Activated CD4-positive, alpha-beta T cell treated with anti-CD3 and anti-CD28 coated beads for 36 hours (primary cell): ENCODE results near the gene GRAP2. TPM values are rescaled to one million over a fixed set of nuclear protein-coding genes. Genes with fewer than 3 reads are reported as not detected.

Source experiments
- ATAC-seq: fragments of 200-7000 bp; cut with Tn5 transposase; one replicate; pipeline ENCODE4 v1.10.0; 2021; ENCODE audit warnings: mild to moderate bottlenecking, moderate library complexity
- CTCF ChIA-PET: fragments of 350-600 bp; sonication (Branson Sonifier 250); formaldehyde crosslinking; loops from one replicate; lab custom pipeline; 2021; ENCODE audit warnings: antibody characterized with exemption; lab: Charles Lee
- POLR2A ChIA-PET: fragments of 350-600 bp; sonication (Branson Sonifier 250); formaldehyde crosslinking; loops from one replicate; lab custom pipeline; 2021; ENCODE audit warnings: antibody characterized with exemption, inconsistent platforms; lab: Charles Lee
- DNase-seq: peaks from one replicate; pipeline ENCODE4 v3.0.0-alpha.2; 2020
- H3K27ac Mint-ChIP-seq: one replicate; pipeline ENCODE4 v1.8.0; 2021; ENCODE audit warnings: mixed read lengths
- H3K27me3 Mint-ChIP-seq: one replicate; pipeline ENCODE4 v1.8.0; 2021; ENCODE audit warnings: mixed read lengths
- H3K36me3 Mint-ChIP-seq: one replicate; pipeline ENCODE4 v1.8.0; 2021; ENCODE audit warnings: low read depth, mixed read lengths
- H3K4me1 Mint-ChIP-seq: one replicate; pipeline ENCODE4 v1.8.0; 2021; ENCODE audit warnings: mixed read lengths
- H3K4me3 Mint-ChIP-seq: one replicate; pipeline ENCODE4 v1.8.0; 2021; ENCODE audit warnings: mild to moderate bottlenecking, moderate library complexity, mixed read lengths
- H3K9me3 Mint-ChIP-seq: one replicate; pipeline ENCODE4 v1.8.0; 2021; ENCODE audit warnings: low read depth, mixed read lengths
- intact Hi-C, 2 experiments: fragments of 100-400 bp; cut with DNase I in 1 of 2; cut with micrococcal nuclease in 1 of 2; formaldehyde crosslinking; loops; one replicate each; pipeline versions ENCODE4 v1.14.2 to v1.15.1; 2022 to 2024; cut with DNase I, micrococcal nuclease
- total RNA-seq, 2 experiments: library from RNA; stranded (reverse); gene quantifications; one replicate each; pipeline ENCODE4 v1.2.3, GENCODE V29; 2021

Gene GRAP2
- total RNA-seq, 2 experiments from 2014 or later, result 40.6 to 45.5 TPM

DNA sequence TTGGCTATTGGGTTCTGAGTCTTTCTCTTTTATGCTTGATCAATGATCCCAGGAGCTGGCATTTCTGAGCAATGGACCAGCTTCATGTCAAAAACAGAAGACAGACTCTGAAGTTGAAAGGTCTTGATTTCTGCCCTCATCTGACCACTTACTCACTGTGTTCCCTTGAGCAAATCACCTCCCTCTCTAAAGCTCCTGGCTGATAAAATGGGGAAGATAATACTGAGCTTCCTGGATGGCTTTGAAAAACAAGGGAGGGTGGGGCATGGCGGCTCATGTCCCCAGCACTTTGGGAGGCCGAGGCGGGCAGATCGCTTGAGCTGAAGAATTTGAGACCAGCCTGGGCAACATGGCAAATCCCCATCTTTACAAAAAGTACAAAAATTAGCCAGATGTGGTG is 100.2 kb downstream of the GRAP2 start:
- ChIA-PET CTCF (interaction anchor here (0.7 to 1.7 kb wide), 7 partner anchors 9 to 390 kb away, joined by 3 to 4 read pairs (median 4); no protein-coding TSS in a partner anchor), POLR2A (interaction anchor here (0.6 to 0.7 kb wide), 2 partner anchors 95 to 101 kb away, joined by 3 read pairs; no protein-coding TSS in a partner anchor)
- H3K9me3 Mint-ChIP-seq, result no peaks in the 10 kb centered on the region
- H3K4me3 Mint-ChIP-seq, result no peak overlapping the region
- no peaks in the 10 kb centered on the region for H3K4me1 Mint-ChIP-seq
- intact Hi-C loops, result no loop called here
- ATAC-seq, result no peak
- no peaks in the 10 kb centered on the region for H3K27me3 Mint-ChIP-seq
- no peak overlapping the region for H3K27ac Mint-ChIP-seq
- H3K36me3 Mint-ChIP-seq, result no peaks in the 10 kb centered on the region
- DNase-seq, result no peak

DNA sequence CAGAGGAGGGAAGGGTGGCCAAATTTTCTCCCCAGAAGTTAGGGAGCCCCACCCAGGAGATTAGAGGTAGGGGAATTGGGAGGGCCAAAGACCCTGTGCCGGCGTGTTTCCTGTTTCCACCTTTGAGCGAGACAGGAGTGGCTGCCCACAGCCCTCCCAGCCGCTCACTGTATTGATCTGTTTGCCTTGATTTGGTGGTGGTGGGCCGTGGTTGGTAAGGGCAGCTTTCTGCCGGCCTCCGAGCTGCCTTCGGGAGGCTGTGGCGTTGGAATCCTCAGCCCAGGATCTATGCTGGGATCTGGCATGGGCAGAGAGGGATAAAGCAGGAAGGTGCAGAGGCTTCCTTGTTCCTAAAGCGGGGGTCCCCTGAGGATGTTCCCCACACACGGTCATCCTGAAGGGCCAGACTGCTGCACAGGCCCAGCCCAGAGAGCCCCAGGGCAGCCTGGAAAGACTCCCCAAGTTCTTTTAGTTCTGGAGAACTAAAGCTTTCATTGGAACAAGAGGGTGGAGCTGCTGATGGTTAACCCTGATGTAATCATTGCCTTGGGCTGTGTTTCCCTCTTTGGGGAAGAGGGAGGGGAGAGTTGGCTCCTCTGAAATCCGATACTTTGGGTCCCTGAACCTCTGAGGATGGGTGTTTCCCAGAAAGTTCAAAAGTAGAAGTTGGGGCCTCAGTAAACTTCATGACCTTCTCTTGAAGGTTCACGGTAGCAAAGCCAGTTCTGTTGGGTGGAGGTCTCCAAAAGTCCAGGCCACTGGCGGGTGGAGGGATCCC is 101.1 kb downstream of the GRAP2 start:
- H3K9me3 Mint-ChIP-seq, result no peaks in the 10 kb centered on the region
- POLR2A ChIA-PET, result no interaction called here
- H3K27me3 Mint-ChIP-seq, result no peaks in the 10 kb centered on the region
- CTCF ChIA-PET, result interaction anchor here (1.4 to 1.7 kb wide), 2 partner anchors 8 to 23 kb away, joined by 4 to 8 read pairs; no protein-coding TSS in a partner anchor
- H3K27ac Mint-ChIP-seq, result no peak overlapping the region
- intact Hi-C loops, result no loop called here
- DNase-seq (no peak), ATAC-seq (no peak)
- H3K4me3 Mint-ChIP-seq, result no peak overlapping the region
- no peaks in the 10 kb centered on the region for H3K36me3 Mint-ChIP-seq
- no peaks in the 10 kb centered on the region for H3K4me1 Mint-ChIP-seq

GRCh38 chr22:40002935-40003715 is 102.2 kb downstream of the GRAP2 start:
- Mint-ChIP-seq H3K9me3 (no peaks in the 10 kb centered on the region), H3K36me3 (no peaks in the 10 kb centered on the region), H3K4me3 (no peak overlapping the region), H3K27me3 (no peaks in the 10 kb centered on the region), H3K4me1 (no peaks in the 10 kb centered on the region), H3K27ac (no peak overlapping the region)
- ATAC-seq (no peak), DNase-seq (no peak)
- CTCF ChIA-PET, result interaction anchor here (1.4 to 2.9 kb wide), 2 partner anchors 22 kb away, joined by 8 to 11 read pairs; no protein-coding TSS in a partner anchor
- intact Hi-C loops, result no loop called here
- POLR2A ChIA-PET, result interaction anchor here (0.6 kb wide), 1 partner anchor 139 kb away, joined by 3 read pairs; no protein-coding TSS in a partner anchor

GRCh38 chr22:40004836-40005235 is 104.0 kb downstream of the GRAP2 start:
- H3K36me3 Mint-ChIP-seq, result no peaks in the 10 kb centered on the region
- ATAC-seq (no peak), DNase-seq (no peak)
- H3K4me1 Mint-ChIP-seq, result peaks cover 13% of the 10 kb centered on the region
- peaks cover 4% of the 10 kb centered on the region for H3K27me3 Mint-ChIP-seq
- intact Hi-C loops, result no loop called here
- H3K9me3 Mint-ChIP-seq, result no peaks in the 10 kb centered on the region
- ChIA-PET POLR2A (no interaction called here), CTCF (interaction anchor here (0.5 to 2.9 kb wide), 4 partner anchors 11 to 470 kb away, joined by 3 to 11 read pairs (median 4); no protein-coding TSS in a partner anchor)
- H3K4me3 Mint-ChIP-seq, result no peak overlapping the region
- no peak overlapping the region for H3K27ac Mint-ChIP-seq

GRCh38 chr22:40006641-40007040 is 105.8 kb downstream of the GRAP2 start:
- POLR2A ChIA-PET, result no interaction called here
- Mint-ChIP-seq H3K27ac (no peak overlapping the region), H3K9me3 (no peaks in the 10 kb centered on the region), H3K4me3 (no peak overlapping the region), H3K27me3 (peaks cover 4% of the 10 kb centered on the region), H3K36me3 (no peaks in the 10 kb centered on the region), H3K4me1 (peaks cover 19% of the 10 kb centered on the region)
- ATAC-seq (no peak), DNase-seq (no peak)
- intact Hi-C loops, result no loop called here
- CTCF ChIA-PET, result interaction anchor here (0.7 kb wide), 1 partner anchor 13 kb away, joined by 3 read pairs; no protein-coding TSS in a partner anchor

GRCh38 chr22:40007853-40008710 is 107.2 kb downstream of the GRAP2 start:
- Mint-ChIP-seq H3K27ac (peak overlapping the region; percentile 51), H3K27me3 (peaks cover 4% of the 10 kb centered on the region), H3K9me3 (no peaks in the 10 kb centered on the region), H3K4me1 (peaks cover 19% of the 10 kb centered on the region), H3K4me3 (no peak overlapping the region), H3K36me3 (no peaks in the 10 kb centered on the region)
- CTCF ChIA-PET, result interaction anchor here (0.6 to 0.7 kb wide), 3 partner anchors 169 to 514 kb away, joined by 3 to 4 read pairs (median 4); partner anchors contain the start of gene TNRC6B
- no peak for DNase-seq
- peak; percentile 35 for ATAC-seq
- POLR2A ChIA-PET, result interaction anchor here (0.6 kb wide), 1 partner anchor 540 kb away, joined by 4 read pairs; no protein-coding TSS in a partner anchor
- intact Hi-C loops, result no loop called here

DNA sequence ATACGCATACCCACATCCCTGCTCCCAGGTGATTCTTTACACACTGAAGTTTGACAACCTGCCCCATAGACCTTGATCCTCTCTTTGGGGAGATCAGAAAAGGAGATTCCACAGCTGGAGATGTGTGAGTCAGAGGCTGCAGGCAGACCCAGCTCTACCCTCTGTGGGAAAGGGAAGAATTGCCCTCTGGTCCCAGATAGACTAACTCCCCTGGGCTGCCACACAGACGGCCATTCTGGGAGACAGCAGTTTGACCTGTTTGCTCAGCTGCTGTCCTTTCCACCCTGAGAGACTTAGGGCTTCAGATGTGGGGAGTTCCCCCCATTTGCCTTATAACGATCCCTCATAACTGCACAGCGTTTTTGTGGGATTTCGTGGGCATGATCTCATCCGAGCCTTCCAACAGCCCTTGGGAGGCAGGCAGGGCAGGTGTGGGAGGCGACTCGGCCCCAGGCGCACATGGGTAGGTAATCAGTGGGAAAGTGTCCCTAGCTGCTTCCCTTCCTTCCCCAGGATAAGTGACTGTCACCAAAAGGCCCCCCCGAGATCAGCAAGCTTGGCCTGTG is 107.9 kb downstream of the GRAP2 start:
- H3K27me3 Mint-ChIP-seq, result peaks cover 4% of the 10 kb centered on the region
- H3K9me3 Mint-ChIP-seq, result no peaks in the 10 kb centered on the region
- H3K4me1 Mint-ChIP-seq, result peaks cover 19% of the 10 kb centered on the region
- ChIA-PET CTCF (interaction anchor here (0.7 to 1.2 kb wide), 2 partner anchors 12 to 846 kb away, joined by 3 to 4 read pairs; no protein-coding TSS in a partner anchor), POLR2A (interaction anchor here (0.5 kb wide), 1 partner anchor 163 kb away, joined by 3 read pairs; no protein-coding TSS in a partner anchor)
- peak overlapping the region; percentile 66 for H3K27ac Mint-ChIP-seq
- intact Hi-C loops, result no loop called here
- no peak overlapping the region for H3K4me3 Mint-ChIP-seq
- no peaks in the 10 kb centered on the region for H3K36me3 Mint-ChIP-seq
- ATAC-seq (no peak), DNase-seq (no peak)

DNA sequence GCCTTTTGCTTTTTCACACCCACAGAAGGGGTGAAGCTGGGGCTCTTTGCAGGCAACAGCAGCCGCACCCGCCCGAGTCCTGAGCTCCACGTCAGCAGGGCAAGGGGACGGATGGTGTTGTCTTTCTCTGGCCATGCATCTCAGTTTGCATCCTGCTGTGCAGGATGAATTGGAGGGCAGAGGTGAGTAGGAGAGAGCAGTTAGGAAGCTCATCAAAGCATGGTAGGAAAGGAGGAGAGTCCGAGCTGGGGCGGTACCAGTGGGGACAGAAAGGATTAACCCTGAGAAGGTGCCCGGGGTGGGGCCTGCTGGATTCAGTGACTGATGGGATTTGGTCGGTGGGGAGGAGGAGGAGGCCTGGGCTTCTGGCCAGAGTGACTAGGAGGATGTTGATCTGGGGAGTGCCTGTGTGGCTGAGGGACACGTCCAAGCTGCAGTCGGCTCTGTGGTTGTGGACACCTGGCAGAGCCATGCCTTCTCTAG is 108.4 kb downstream of the GRAP2 start:
- Mint-ChIP-seq H3K4me3 (peak overlapping the region; percentile 63), H3K9me3 (no peaks in the 10 kb centered on the region), H3K36me3 (no peaks in the 10 kb centered on the region), H3K27me3 (peaks cover 4% of the 10 kb centered on the region), H3K4me1 (peaks cover 19% of the 10 kb centered on the region), H3K27ac (peak overlapping the region; percentile 66)
- CTCF ChIA-PET, result interaction anchor here (0.7 to 2.0 kb wide), 11 partner anchors 8 to 847 kb away, joined by 3 to 11 read pairs (median 4); no protein-coding TSS in a partner anchor
- no peak for DNase-seq
- intact Hi-C loops, result no loop called here
- ATAC-seq, result no peak
- POLR2A ChIA-PET, result interaction anchor here (0.5 to 1.6 kb wide), 4 partner anchors 15 to 475 kb away, joined by 3 to 9 read pairs (median 4); partner anchors contain the start of gene FAM83F

DNA sequence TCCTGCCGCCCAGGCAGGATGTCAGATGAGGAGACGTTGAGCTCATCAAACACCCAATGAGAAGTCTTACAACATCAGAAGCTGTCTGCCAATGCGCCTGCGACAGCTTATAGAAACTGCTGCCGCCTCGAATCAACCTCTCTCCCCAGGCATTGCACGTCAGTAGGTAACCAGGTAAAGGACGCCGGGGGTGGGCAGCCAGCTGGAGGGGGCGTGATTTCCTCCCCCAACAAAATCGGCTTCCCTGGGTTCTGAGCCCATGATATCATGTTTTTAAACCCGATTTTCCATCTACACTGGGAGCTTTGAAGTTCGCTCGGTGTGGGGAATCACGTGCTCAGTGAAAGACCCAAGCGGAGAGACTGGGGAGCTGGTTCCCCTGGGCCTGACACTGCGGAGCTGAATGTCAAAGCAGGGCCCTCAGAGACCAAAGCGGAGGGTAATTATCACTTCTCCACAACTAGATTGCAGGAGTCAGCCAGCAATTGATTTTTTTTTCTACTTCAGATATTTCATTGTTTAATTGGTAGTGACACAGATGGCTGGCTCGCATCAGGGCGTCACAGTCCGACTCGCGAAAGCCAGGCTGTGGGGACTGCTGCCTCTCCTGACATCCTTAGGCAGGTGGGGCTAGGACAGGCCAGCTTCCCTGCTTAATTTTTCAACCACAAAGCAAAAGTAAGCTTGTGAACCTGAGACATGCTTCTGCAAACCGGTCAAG is 109.2 kb downstream of the GRAP2 start:
- Mint-ChIP-seq H3K27ac (peak overlapping the region; percentile 66), H3K36me3 (no peaks in the 10 kb centered on the region), H3K27me3 (peaks cover 4% of the 10 kb centered on the region), H3K9me3 (no peaks in the 10 kb centered on the region), H3K4me3 (peak overlapping the region; percentile 63), H3K4me1 (peaks cover 19% of the 10 kb centered on the region)
- ATAC-seq (peak; percentile 91), DNase-seq (peak; percentile 65)
- intact Hi-C loops, result no loop called here
- CTCF ChIA-PET, result interaction anchor here (0.7 to 2.0 kb wide), 11 partner anchors 9 to 516 kb away, joined by 3 to 11 read pairs (median 4); no protein-coding TSS in a partner anchor
- POLR2A ChIA-PET, result interaction anchor here (0.5 to 1.6 kb wide), 6 partner anchors 15 to 476 kb away, joined by 3 to 9 read pairs (median 3); partner anchors contain the start of gene FAM83F
